ENCODE data around the gene SCNN1B.
"Not testable (repeated sequence)": the region's sequence is repeated elsewhere in the genome, so short reads cannot be mapped to it uniquely, and the experiment has no call there.

The SCNN1B gene

DNA sequence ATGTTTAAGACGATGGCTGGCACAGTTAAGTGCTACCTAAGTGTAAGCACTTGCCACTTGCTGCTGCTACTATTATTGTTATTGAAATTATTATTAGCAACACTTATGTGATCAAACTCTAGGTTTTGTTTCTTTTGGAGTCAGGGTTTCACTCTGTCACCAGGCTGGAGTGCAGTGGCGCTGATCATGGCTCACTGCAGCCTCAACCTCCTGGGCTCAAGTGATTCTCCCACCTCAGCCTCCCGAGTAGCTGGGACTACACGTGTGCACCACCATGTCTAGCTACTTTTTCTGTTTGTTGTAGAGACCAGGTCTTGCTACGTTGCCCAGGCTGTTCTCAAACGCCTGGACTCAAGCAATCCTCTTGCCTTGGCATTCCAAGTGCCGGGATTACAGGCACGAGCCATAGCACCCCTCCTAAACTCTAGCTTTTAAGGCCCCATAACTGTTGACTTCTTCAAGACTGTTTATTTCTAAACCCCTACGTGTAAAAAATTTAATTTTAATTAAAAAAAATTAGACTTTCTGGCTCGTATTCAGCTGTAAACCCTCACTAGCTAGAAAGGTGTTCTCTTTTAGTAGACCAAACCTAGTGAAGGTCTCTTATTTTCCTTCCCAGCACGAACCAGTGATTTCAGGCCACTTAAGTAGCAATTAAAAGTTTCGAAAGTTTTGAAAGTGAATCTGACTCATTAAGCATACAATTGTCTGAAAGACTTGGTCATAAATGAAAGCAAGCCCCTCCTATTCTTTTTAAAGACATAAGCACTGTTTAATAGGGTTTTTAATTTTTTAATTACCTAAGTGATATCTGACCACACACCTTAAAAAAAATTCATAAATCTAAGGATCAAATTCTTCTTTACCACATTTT, 11.7 kb upstream of the SCNN1B start:
- no peak for DNase-seq

DNA sequence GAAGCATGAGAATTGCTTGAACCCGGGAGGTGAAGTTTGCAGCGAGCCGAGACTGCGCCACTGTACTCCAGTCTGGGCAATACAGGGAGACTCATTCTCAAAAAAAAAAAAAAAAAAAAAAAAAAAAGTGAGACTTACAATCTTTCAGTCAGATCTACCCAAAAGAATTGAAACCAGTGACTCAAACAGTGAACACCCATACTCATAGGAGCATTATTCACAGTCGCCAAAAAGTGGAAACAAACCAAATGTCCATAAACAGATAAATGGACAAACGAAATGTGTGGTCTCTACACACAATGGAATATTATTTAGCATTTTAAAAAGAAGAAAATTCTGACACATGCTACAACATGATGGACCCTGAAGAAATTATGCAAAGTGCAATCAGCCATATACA, 9.1 kb upstream of the SCNN1B start:
- DNase-seq = no peak

DNA sequence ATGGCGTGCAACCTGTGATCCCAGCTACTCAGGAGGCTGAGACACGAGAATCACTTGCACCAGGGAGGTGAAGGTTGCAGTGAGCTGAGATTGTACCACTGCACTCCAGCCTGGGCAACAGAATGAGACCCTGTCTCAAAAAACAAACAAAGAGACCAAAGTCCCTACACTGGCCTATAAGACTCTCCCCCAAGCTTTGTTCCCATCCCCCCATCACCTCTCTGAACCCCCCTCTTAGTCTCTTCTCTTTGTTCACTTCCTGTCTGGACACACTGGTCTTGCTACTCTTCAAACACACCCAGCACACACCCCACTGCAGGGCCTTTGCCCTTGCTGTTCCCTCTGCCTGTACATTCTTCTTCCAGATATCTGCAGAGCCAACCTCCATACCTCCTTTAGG, 7.8 kb upstream of the SCNN1B start:
- no peak for DNase-seq

DNA sequence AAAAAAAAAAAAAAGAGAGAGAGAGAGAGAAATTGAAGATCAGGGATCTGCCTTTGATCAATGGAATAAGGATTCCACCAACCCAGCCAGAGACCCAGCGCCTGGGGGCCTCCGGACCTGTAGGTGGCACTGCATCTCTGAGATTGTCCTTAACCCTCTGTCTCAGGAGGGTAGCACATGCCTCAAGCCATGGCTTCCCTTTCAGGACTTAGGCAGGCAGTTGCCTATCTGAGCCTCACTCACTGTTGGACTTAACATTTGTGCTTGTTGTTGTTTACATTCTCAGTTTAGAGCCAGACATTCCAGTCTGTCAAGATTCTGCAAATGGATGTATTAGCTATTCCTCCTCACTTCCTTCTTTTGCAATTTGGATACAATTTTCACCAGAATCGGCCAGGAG, 5.1 kb upstream of the SCNN1B start:
- no peak for DNase-seq

DNA sequence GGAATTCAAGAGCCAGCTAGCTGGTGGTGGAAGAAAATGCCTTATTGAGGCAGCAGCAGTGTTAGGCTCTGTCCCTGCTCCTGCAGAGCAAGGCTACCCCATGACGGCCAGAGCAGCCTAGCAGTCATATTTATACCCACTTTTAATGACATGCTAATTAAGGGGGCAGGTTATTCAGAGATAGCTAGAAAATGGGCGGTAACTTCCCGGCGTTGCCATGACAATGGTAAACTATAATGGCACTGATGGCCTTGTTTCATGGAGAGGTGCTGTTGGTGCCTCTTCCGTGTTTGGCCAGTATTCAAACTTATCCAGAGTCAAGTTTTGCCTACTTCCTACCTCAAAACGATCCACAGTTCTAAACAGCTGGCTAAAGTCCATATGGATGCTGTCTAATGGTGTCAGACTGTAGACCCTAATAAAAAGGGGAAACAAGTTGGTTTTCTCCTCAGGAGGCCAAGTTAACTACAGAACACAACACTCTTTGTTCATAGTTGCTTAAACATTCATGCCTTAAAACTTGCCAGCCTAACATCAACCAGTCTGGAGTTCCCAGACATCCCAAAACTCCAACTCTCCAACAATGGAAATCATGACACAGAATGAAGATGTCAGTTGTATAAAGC, 3.7 kb upstream of the SCNN1B start:
- no peak for DNase-seq

DNA sequence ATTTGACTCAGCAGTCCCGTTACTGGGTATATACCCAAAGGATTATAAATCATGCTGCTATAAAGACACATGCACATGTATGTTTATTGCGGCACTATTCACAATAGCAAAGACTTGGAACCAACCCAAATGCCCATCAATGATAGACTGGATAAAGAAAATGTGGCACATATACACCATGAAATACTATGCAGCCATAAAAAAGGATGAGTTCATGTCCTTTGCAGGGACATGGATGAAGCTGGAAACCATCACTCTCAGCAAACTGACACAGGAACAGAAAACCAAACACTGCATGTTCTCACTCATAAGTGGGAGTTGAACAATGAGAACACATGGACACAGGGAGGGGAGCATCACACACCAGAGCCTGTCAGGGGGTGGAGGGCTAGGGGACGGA, 2.3 kb upstream of the SCNN1B start:
- DNase-seq = not testable (repeated sequence)

DNA sequence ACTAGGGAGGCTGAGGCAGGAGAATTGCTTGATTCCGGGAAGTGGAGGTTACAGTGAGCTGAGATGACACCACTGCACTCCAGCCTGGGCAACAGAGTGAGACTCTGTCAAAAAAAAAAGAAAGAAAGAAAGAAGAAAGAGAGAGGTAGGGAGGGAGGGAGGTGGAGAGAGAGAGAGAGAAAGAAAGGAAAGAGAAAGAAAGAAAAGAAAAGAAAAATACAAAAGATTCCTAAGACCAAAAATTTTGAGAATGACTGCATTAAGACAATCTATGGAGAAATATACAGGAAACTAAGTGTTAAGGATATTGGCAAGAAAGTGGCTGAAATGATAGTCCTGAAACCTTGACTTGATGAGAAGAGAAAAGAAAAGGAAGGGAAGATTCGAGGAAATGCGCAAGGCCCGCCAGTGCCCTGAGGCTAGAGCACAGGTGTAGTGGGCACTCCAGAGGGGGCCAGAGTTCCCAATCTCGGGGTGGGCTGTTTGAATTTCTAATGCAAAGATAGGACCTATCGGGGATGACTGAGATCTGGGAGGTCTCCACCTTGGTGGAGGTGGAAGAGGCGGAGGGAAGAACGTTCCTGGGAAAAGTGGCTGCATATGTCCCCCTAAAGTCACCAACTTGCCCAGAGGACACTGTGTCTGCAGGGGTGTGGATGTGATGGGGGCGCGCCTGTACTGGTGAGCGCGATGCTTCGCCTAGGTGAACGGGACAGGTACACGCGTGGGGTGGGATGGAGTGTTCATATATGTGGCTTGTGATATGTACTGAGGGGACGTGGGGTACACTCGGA, 654 bp upstream of the SCNN1B start:
- no peak for DNase-seq

DNA sequence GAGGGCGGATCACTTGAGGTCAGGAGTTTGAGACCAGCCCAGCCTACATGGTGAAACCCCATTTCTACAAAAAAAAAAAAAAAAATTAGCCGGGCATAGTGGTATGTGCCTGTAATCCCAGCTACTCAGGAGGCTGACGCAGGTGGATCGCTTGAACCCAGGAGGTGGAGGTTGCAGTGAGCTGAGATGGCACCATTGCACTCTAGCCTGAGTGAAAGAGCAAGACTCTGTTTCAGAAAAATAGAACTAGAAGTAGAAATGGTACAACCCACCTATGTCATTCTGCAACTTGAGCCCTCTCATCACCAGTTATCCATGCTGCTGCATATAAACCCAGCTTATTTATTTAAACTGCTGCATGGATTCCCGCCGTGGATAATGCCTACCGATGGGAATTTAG, 1.6 kb downstream of the SCNN1B start:
- no peak for DNase-seq

DNA sequence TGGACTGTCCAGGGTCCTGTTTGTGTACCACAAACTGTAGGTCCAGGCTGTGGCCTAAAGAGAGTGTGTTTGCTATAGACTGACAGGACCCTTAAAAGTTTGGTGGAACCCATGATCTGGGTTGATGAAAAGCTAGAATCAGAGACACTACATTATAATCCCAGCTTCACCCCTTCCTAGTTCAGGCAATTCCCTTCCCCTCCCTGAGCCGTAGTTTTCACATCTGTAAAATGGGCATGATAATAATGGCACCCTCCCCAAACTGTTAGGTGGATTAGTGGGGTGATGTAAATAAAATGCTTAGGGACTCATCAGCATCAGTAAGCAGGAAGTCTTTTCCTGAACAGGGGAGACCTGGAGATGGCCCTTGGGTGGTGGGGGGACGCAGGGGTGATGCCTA, 2.5 kb downstream of the SCNN1B start:
- DNase-seq = no peak

DNA sequence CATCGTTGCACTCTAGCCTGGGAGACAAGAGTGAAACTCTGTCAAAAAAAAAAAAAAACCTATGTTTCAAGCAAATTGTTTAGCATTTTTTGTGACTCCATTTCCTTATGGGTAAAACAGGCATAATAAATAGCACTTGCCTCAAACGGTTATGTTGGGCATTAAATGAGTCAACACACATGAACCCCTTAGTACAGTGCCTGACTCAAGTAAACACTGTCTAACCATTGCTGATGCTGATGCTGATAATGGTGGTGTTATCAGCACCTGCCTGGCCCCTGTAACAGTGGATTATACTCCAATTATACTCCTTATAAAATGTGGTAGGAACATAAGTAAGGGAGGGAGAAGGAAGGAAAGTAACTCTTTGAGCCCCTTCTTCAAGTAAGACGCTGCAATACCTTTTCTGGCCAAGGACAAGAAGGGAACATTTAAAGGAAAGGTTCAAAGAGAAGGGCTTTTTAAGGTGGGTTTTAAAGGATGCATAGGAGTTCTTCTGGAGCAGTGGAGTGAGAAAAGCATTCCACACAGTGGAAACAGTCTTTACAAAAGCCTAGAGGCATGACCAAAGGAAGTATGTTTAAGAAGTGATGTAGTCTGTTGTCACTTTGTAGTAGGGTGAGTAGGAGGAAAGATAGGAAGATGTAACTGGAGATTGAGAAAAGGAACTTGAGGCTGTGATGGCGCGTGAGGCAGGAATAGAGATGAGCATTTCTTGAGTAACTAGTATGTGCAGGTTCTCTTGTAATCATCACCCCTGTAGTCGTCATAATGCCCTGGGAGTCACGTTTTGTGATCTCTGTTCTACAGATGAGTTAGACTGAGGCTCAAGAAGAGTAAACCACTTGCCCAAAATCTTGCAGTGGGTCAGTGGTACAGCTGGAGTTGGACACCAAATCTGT, 4.3 kb downstream of the SCNN1B start:
- DNase-seq = no peak

DNA sequence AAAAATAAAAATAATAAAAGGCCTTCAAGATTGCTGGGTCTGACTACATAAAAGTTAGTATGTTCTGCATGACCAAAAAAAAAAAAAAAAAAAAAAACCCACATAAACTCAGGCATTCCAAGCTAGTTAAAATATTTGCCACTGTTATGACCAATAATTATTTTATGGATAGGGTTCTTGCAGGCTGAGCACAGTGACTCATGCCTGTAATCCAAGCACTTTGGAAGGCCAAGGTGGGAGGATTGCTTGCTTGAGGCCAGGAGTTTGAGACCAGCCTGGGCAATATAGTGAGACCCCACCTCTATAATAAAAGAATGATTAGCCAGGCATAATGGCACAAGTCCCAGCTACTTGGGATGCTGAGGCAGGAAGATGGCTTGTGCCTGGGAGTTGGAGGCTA, 8.1 kb downstream of the SCNN1B start:
- no peak for DNase-seq

DNA sequence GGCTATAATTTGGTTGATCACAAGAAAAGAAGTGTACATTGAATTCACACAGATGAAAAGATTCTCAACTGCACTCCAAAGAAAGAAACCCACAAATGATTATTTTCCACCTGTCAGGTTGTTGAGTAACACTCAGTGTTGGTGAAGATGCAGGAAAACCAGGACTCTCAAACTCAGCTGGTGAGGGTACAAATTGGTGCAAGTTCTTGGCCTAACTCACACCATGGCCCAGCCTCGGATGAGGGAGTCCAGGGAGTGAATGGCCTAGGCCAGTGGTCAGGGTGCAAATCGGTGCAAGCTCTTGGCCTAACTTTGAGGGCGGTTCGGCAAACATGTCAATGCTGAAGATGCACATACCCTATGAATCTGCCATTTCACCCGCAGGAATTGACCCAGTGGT, 8.6 kb downstream of the SCNN1B start:
- no peak for DNase-seq

DNA sequence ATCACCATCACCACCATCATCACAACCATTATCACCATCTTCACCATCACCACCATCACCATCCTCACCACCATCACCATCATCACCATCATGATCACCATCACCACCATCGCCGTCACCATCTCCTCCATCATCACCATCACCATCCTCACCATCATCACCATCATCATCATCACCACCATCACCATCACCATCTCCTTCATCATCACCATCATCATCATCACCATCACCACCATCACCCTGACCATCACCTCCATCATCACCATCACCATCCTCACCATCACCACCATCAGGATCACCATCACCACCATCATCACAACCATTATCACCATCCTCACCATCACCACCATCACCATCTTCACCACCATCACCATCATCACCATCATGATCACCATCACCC, 14.1 kb downstream of the SCNN1B start:
- DNase-seq = no peak

DNA sequence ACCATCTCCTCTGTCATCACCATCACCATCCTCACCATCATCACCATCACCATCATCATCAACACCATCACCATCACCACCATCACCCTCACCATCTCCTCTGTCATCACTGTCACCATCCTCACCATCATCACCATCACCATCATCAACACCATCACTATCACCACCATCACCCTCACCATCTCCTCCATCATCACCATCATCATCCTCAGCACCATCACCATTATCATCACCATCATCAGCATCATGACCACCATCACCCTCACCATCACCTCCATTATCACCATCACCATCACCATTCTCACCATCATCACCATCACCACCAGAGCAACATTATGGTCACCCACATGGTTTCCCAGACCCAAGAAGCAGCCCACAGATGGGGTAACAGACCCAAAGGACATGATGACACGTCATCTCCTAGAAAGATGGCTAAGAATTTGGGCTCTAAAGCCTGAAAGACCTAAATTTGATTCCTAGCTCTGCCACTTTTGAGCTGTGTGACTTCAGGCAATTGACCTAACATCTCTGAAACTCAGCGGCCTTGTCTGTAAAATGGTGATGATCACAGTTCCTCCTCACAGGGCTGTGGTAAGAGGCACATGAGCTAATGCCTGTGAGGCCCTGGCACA, 14.6 kb downstream of the SCNN1B start:
- DNase-seq = no peak

DNA sequence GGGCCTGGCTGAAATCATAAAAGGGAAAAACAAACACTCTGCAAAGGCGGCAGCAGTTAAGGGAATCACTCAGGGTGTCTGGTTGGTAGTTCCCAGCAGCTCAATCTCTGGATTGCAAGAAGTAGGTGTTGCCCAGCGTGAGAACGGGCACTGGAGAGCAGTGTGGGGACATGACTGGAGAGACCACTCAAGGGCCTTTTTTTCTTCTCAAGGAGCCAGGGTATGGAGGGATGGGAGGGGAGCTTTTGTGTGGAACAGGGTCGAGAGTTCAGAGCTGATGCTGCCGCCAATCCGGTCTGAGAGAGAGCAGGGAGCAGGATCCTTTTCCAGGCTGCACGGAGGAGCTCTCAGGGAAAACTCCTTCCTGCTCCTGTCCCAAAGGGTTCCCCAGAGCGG, 15.2 kb downstream of the SCNN1B start:
- no peak for DNase-seq

DNA sequence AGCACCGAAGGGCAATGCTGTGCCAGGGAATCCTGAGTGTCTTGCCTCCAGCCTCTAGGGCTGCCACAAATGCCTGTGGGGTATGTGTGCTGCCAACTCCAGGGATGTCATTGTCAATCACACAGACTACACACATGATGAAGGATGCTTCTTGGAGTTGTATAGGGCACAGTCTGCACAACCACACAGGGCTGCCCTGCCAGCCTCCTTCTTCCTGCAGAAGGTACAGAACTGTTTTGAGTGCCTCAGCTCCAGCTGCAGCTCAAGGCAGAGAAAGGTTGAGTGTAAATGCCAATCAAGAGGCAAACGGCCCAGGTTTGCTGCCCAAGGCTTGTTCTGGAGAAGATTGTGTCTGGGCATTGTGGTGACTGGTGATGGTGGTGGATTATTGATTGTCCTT, 15.6 kb downstream of the SCNN1B start:
- DNase-seq = no peak

DNA sequence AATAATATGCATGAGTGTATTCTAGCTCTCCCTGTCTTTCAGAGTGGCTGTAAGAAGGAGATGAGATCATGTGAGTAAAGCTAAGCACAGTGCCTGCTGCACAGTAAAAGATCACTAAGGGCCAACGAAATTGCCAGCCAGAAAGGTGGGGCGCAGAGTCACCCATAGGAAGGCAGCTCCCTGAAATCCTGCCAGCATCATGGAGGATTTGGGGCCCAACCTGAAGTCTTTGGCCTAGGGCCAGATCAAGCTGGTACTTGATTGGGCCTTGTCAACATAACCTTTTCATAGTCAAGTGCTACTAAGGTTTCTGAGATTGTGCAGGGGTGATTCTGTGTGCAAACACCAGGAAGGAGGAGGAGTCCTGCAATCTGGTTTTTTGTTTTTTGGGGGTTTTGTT, 16.5 kb downstream of the SCNN1B start:
- no peak for DNase-seq

DNA sequence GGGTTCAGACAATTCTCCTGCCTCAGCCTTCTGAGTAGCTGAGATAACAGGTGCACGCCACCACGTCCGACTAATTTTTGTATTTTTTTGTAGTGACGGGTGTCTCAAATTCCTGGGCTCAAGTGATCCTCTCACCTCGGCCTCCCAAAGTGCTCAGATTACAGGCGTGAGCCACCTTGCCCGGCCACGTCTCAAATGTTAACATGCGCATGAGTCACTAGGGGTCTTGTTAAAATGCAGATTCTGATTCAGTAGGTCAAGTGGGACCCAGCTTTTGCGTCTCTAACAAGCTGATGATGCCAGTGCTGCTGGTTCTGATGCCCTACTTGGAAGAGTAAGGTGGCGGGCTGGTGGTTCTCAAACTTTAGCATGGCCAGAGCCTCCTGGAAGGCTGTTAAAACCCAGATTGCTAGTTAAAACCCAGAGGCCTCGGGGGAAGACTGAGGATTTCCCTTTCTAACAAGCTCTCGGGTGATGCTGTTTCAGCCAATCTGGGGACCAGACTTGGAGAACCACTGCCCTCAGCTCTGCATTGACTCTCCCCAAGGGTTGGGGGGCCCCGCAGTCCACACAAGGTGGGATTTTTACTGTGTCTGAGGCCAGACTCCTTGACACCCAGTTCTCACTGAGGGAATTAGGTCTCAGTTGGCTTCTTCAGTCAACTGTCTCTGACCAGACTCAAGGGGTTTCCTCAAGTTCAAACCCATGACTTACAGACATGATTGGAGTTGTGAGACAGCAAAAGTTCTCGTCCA, 17.9 kb downstream of the SCNN1B start:
- no peak for DNase-seq

DNA sequence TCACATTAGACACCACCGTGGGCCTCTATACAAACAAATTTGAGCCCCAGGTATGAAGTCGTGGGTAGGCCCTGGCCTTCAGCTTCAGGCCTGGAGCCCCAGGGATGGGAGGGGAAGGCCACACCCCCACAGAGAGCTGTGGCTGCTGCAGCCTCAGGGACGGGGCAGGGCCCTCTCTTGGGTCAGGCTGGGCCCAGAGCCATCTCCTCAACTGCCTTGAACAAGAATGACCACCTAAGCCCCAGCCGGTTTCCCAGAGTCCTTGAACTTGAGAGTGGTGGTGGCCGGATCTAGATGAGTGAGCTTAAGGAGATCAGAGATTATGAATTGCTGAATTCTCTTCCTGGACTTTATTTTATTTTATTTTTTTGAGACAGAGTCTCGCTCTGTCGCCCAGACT, 18.6 kb downstream of the SCNN1B start:
- no peak for DNase-seq

DNA sequence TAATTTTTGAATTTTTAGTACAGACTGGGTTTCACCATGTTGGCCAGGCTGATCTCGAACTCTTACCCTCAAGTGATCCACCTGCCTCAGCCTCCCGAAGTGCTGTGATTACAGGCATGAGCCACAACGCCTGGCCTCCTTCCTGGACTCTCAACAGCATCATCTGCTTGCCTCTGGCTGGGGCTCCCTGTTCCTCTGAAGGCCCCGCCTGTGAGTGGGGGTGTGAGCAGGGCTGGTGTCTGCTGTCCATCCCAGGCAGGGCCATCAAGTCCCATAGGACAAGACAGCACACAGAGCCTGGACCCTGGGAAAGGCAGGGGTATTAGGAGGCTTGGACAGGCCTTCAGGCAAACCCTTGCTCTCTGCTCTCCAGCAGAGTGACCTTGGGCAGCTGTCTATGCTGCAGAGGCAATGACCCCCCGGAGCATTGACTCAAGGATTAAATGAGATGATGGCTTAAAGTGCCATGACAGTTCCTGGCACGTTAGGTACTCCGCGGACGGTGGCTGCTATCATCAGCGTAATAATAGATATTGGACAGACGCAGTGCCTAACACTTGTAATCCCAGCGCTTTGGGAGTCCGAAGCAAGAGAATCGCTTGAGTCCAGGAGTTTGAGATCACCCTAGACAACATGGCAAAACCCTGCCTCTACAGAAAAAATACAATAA, 19.2 kb downstream of the SCNN1B start:
- no peak for DNase-seq

All from CD4-positive, alpha-beta T cell treated with Interferon alpha-2 for 1 hour (primary cell).